ENCODE results near the gene CALCR. TPM values are rescaled to one million over a fixed set of nuclear protein-coding genes. Genes with fewer than 3 reads are reported as not detected.

The CALCR gene
- total RNA-seq, 2 experiments from 2014 or later, result not detected

- Mint-ChIP-seq H3K4me3 (no peak overlapping the region), H3K9me3 (no peaks in the 10 kb centered on the region), H3K36me3 (ENCODE audit: low read depth) (no peaks in the 10 kb centered on the region), H3K27me3 (no peaks in the 10 kb centered on the region), H3K27ac (no peak overlapping the region), H3K4me1 (ENCODE audit: low read depth) (no peaks in the 10 kb centered on the region)
- DNase-seq, result no peak
- no peak for TF ChIP-seq CTCF (IDR thresholded peaks at IDR 0.05)
- ATAC-seq, result no peak
- ChIA-PET POLR2A (no interaction called here), CTCF (no interaction called here)
- intact Hi-C loops (cut with micrococcal nuclease), result no loop called here
Observed at GRCh38 chr7:93544691-93545090, 29.8 kb downstream of the CALCR start.

DNA sequence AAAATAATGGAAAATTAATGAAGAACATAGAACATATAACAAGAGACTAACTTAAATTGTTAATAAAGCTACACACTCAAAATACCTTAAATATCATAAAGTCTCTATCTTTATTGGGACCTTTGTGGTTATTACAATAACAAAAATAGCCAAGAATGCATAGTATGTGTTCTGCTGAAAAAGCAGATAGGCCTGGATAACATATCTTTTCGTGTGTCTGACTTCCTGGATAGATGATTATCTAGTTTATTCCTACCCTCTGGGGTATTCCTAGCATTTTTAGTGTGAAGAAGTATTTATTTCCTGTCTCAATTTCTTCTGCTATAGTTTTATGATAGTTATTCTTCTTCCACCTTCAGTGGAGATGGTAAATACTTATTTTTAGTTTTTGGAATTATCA lies 36.5 kb downstream of the CALCR start:
- POLR2A ChIA-PET, result no interaction called here
- CTCF ChIA-PET, result no interaction called here
- no peaks in the 10 kb centered on the region for H3K9me3 Mint-ChIP-seq
- no peak overlapping the region for H3K4me3 Mint-ChIP-seq
- intact Hi-C loops (cut with micrococcal nuclease), result no loop called here
- DNase-seq (no peak), ATAC-seq (no peak)
- no peak for TF ChIP-seq CTCF (IDR thresholded peaks at IDR 0.05)
- H3K27me3 Mint-ChIP-seq, result no peaks in the 10 kb centered on the region
- no peaks in the 10 kb centered on the region for H3K4me1 Mint-ChIP-seq (ENCODE audit: low read depth)
- H3K27ac Mint-ChIP-seq, result no peak overlapping the region
- H3K36me3 Mint-ChIP-seq (ENCODE audit: low read depth), result no peaks in the 10 kb centered on the region

DNA sequence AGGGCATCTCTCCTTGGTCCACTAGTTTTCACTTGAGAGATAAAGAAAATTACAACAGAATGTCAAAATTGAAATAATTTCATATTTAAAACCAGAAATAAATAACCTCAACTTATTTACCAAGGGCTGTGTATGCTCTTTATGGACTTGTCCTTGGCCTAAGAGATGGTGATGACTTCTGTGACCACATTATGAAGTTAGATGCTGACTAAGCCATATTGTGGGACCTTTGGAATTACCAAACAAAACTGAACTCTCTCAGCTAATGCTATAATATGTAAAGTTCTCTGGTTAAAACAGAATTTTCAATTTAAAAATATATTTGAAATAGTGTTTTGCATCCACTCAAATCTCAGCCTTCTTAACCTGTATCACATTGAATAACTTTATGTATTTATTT lies 38.9 kb downstream of the CALCR start:
- DNase-seq (no peak), ATAC-seq (no peak)
- no peaks in the 10 kb centered on the region for H3K36me3 Mint-ChIP-seq (ENCODE audit: low read depth)
- H3K4me3 Mint-ChIP-seq, result no peak overlapping the region
- no peaks in the 10 kb centered on the region for H3K27me3 Mint-ChIP-seq
- H3K27ac Mint-ChIP-seq, result no peak overlapping the region
- no peaks in the 10 kb centered on the region for H3K4me1 Mint-ChIP-seq (ENCODE audit: low read depth)
- no peaks in the 10 kb centered on the region for H3K9me3 Mint-ChIP-seq
- no peak for TF ChIP-seq CTCF (IDR thresholded peaks at IDR 0.05)
- intact Hi-C loops (cut with micrococcal nuclease), result no loop called here
- POLR2A ChIA-PET, result no interaction called here
- CTCF ChIA-PET, result no interaction called here

DNA sequence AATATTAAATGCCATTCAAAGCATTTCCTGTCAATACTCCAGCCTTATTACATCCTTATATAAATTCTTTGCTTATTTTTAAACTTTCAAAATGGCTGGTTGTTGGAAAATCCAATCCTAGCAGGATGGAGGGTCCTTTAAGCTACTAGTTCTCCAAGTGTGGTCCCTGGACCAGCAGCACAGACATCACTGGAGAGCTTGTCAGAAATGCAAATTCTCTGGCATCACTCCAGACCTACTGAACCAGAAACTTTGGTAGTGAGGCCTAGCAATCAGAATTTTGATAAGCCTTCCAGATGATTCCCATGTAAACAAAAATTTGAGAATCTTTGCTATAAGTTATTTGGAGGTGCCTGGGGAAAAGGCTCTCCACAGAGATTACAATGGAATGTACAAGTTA lies 43.8 kb downstream of the CALCR start:
- H3K4me3 Mint-ChIP-seq, result no peak overlapping the region
- H3K4me1 Mint-ChIP-seq (ENCODE audit: low read depth), result no peaks in the 10 kb centered on the region
- no peak for TF ChIP-seq CTCF (IDR thresholded peaks at IDR 0.05)
- H3K27me3 Mint-ChIP-seq, result no peaks in the 10 kb centered on the region
- H3K27ac Mint-ChIP-seq, result no peak overlapping the region
- POLR2A ChIA-PET, result no interaction called here
- H3K9me3 Mint-ChIP-seq, result no peaks in the 10 kb centered on the region
- no peak for DNase-seq
- intact Hi-C loops (cut with micrococcal nuclease), result no loop called here
- no peaks in the 10 kb centered on the region for H3K36me3 Mint-ChIP-seq (ENCODE audit: low read depth)
- ATAC-seq, result no peak
- CTCF ChIA-PET, result interaction anchor here (1.2 kb wide), 1 partner anchor 21 kb away, joined by 3 read pairs; no protein-coding TSS in a partner anchor

DNA sequence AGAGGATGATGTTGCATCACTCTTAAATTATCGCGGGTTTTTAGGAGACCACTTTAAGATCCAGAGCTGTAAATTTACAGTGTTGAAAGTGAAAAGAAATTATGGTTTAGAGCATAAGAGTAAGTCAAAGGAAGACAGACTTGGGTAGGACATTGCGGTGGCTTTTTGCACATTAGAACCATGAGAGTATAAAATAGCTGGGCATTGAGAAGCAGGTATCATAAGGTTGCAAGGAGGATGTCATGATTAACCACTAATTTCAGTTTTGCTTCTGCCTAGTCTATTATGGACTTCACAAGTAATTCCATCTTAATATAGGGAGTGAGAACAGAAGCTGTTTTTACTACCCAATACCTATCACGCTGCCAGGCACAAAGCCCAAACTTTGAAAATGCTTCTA lies 57.7 kb downstream of the CALCR start:
- intact Hi-C loops (cut with micrococcal nuclease), result no loop called here
- ChIA-PET POLR2A (no interaction called here), CTCF (interaction anchor here (0.7 kb wide), 1 partner anchor 99 kb away, joined by 4 read pairs; no protein-coding TSS in a partner anchor)
- Mint-ChIP-seq H3K9me3 (no peaks in the 10 kb centered on the region), H3K4me1 (ENCODE audit: low read depth) (no peaks in the 10 kb centered on the region), H3K27me3 (no peaks in the 10 kb centered on the region), H3K27ac (no peak overlapping the region), H3K36me3 (ENCODE audit: low read depth) (no peaks in the 10 kb centered on the region), H3K4me3 (no peak overlapping the region)
- DNase-seq (no peak), ATAC-seq (no peak)
- TF ChIP-seq CTCF (IDR thresholded peaks at IDR 0.05), result no peak
